ENCODE data around the gene LNX2. TPM values are rescaled to one million over a fixed set of nuclear protein-coding genes. Genes with fewer than 3 reads are reported as not detected.

Gene LNX2
- 10 to 100 TPM in 5 of 6 experiments, 1 to 10 TPM in 1; 9.5 to 28.3 (median 19.6) TPM for total RNA-seq
- long read RNA-seq, partial matches to known transcripts: 1 of 1 reads
- long read RNA-seq, other reads (novel, unspliced or antisense): 0 of 1 reads

GRCh38 chr13:27620377-27621115 lies at the start of gene LNX2:
LNX2 (minus strand) TSS chr13:27620529; CDS start chr13:27581703, 38,826 bp downstream.
- Histone ChIP-seq H3K9me3 (no peaks in the 10 kb centered on the region), H3K36me3 (no peaks in the 10 kb centered on the region), H3K27ac (peak within 1 kb of the TSS; percentile 80 to 95 (median 93)), H3K4me3 (peak within 1 kb of the TSS; percentile 89 to 97 (median 97)), H3K4me1 (peaks cover 0 to 46% (median 12%) of the 10 kb centered on the region in 4 donors), H3K27me3 (no peaks in the 10 kb centered on the region)
- 0% methylated on average over 29 of the region's 79 CpGs for WGBS (ENCODE audit: insufficient coverage, low coverage, low lambda C conversion rate, missing lambda C conversion rate)
- intact Hi-C loops (cut with DNase I): no loop called here
- peak; percentile 83 to 93 (median 88) for ATAC-seq
- peak; percentile 99 for DNase-seq
- TF ChIP-seq POLR2A (IDR thresholded peaks at IDR 0.05): peak; percentile 96
- no peak for TF ChIP-seq CTCF (IDR thresholded peaks at IDR 0.05)

- intact Hi-C loops (cut with DNase I): no loop called here
- H3K4me3 ChIP-seq: no peak overlapping the region
- H3K36me3 ChIP-seq: peaks cover 0 to 12% (median 0%) of the 10 kb centered on the region in 4 donors
- 44% methylated on average over 2 of the region's 2 CpGs for WGBS (ENCODE audit: insufficient coverage, low coverage, low lambda C conversion rate, missing lambda C conversion rate)
- H3K4me1 ChIP-seq: peaks cover 0 to 5% (median 1%) of the 10 kb centered on the region in 4 donors
- DNase-seq (no peak), ATAC-seq (no peak)
- H3K27me3 ChIP-seq: no peaks in the 10 kb centered on the region
- no peak overlapping the region for H3K27ac ChIP-seq
- TF ChIP-seq POLR2A (IDR thresholded peaks at IDR 0.05): no peak
- TF ChIP-seq CTCF (IDR thresholded peaks at IDR 0.05): no peak
- no peaks in the 10 kb centered on the region for H3K9me3 ChIP-seq
Measured at GRCh38 chr13:27667946-27668345, 47.6 kb upstream of the LNX2 start.

- peaks cover 0 to 10% (median 5%) of the 10 kb centered on the region in 4 donors for H3K4me1 ChIP-seq
Measured at GRCh38 chr13:27666951-27667350, 46.6 kb upstream of the LNX2 start.

GRCh38 chr13:27665761-27666160 lies 45.4 kb upstream of the LNX2 start:
- 93% methylated on average over 12 of the region's 19 CpGs for WGBS (ENCODE audit: insufficient coverage, low coverage, low lambda C conversion rate, missing lambda C conversion rate)
- DNase-seq (no peak), ATAC-seq (no peak)
- Histone ChIP-seq H3K27me3 (no peaks in the 10 kb centered on the region), H3K4me1 (peaks cover 0 to 10% (median 5%) of the 10 kb centered on the region in 4 donors), H3K36me3 (peaks cover 0 to 12% (median 0%) of the 10 kb centered on the region in 4 donors), H3K4me3 (no peak overlapping the region), H3K9me3 (no peaks in the 10 kb centered on the region), H3K27ac (no peak overlapping the region)
- TF ChIP-seq CTCF (IDR thresholded peaks at IDR 0.05) (no peak), POLR2A (IDR thresholded peaks at IDR 0.05) (no peak)
- intact Hi-C loops (cut with DNase I): no loop called here

More at GRCh38 chr13:27666951-27667350, 46.6 kb upstream of the LNX2 start:
- intact Hi-C loops (cut with DNase I): no loop called here
- Histone ChIP-seq H3K27me3 (no peaks in the 10 kb centered on the region), H3K9me3 (no peaks in the 10 kb centered on the region), H3K4me3 (no peak overlapping the region), H3K27ac (no peak overlapping the region), H3K36me3 (peaks cover 0 to 12% (median 0%) of the 10 kb centered on the region in 4 donors)
- ATAC-seq (no peak), DNase-seq (no peak)
- no peak for TF ChIP-seq POLR2A (IDR thresholded peaks at IDR 0.05)
- TF ChIP-seq CTCF (IDR thresholded peaks at IDR 0.05): no peak
- 96% methylated on average over 3 of the region's 3 CpGs for WGBS (ENCODE audit: insufficient coverage, low coverage, low lambda C conversion rate, missing lambda C conversion rate)
